GM12801 (cell line): ENCODE data around the gene CHD6.

Source experiments
- CTCF ChIP-seq: IDR thresholded peaks from one replicate; pipeline ENCODE4 v1.5.1; 2011; ENCODE audit warnings: control low read depth; ENCODE audit not compliant: insufficient read length; ENCODE audit errors: extremely low read depth

Gene CHD6

DNA sequence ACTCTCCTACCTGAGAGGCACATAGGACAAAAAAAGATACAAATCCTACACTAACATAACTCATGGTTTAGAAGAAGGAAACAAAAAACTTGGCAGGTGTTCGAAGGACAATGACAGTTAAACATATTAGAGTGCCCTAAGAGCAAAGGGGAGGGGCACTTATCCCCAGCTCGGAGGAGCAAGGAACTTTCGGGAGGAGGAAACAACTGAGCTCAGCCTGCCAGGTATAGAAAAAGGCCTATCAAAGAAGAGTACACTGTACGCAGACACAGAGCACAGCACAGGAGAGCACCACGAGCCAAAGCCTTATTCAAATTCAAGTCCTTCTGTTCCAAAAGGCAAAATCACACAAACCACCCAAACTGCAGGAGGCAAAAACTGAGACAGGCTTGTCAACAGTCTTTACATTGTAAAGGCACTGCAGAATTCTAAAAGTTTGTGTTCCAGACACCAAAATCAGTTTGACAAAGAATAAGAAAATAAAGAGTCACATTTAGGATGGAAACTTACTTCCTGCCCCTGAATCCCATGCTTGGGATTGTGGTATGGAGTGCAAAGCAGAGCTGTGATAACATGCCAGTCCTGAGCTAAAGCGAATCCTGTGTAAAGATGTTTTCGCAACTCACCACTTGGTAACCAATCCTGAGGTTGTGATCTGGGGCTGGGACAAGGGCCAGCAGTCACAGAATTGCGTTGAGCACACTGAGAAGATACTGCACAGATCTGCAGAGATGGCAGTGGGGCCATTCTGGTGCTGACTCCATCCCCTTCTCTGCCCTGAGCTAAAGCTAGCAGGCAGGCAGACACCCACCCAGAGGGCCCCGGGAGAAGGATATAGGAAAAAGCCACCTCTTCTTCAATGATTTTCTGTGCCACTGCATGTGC lies 108.6 kb downstream of the CHD6 start:
- no peak for TF ChIP-seq CTCF

DNA sequence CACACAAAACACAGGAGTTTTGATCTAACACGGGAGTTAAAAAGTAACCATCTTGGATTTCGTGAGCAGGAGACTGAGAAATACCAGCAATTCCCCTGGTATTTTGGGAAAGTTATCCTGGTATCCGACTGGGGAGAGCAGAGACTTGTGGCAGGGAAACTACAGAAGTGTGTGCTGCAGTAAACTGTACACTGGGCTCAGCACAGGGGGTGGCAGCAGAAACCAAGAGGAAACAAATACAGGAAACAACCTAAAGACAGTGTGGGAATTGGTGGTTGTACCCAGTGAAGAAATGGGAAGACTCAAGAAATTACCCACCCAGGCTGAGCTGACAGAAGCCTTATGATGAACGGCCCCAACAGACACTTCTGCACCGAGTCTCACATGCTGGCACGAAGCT lies 109.8 kb downstream of the CHD6 start:
- TF ChIP-seq CTCF = no peak

DNA sequence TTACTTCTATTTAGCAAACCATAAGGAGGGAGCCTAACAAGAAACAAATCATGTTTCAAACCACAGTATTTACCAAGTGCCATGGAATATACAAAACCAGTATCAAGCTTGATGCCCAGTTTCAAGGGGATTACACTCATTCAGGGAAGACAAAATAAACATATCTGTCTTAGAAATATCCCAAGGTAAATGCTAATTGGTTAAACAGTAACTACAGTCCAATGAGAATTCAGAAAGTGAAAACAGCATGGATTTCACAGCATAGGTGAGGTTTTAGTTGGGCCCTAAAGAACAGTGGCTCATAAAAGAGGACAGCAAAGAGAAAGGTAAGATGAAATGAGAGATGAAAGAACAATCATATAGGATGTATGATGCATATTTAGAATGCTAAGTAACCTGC lies 110.3 kb downstream of the CHD6 start:
- no peak for TF ChIP-seq CTCF

DNA sequence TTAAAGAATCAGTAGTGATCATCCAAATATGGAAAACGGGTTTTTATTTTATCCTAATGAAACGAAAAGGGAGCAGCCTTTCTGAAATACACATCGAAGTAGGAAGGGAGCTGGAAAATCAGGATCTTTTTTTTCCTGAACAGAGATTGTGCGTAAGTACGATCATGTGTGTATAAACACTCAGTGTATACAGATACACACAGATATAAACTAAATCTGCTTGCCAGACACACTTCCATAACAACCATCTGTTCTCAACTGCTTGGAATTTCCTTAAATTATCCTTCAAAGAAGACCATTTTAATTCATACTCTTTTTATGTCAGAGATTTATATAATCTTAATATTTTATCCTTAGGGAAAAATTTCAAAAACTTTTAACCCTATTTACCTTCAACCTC lies 110.7 kb downstream of the CHD6 start:
- no peak for TF ChIP-seq CTCF

DNA sequence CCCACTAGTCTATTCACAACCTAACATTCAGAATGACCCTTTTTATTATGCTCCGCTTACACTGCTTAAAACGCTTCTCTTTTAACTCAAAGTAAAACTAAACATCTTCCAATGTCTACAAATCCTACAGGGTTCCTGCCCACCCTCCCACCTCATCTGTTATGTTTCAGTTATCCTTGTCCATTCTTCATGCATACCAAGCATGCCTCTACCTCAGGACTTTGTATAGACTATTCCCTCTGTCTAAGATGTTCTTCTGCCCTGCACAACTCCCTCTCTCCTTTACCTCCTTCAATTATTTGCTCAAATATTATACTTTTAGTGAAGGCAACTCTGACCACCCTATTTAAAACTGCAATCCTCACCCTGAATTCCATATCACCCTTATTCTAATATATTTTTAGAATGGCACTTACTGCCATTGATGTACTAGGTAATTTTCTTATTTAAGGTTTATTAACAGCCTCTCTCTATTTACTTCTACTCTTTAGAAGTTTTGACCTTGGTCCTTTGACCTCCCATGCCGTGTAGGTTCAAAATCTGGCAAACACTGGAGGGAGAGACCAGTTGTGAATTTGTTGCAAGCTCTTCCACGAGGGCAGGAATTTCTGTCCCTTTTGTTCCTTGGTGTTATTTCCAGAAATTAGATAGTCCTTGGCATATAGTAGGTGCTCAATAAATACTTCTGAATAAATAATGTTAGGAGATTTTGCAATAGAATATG lies 111.8 kb downstream of the CHD6 start:
- no peak for TF ChIP-seq CTCF

GRCh38 chr20:41505184-41505583 lies 113.0 kb downstream of the CHD6 start:
- TF ChIP-seq CTCF = no peak

GRCh38 chr20:41501376-41501775 lies 116.8 kb downstream of the CHD6 start:
- TF ChIP-seq CTCF = no peak
